Upper lobe of right lung (tissue), 1 donor: ENCODE measurements around the gene RANBP10. TPM values are rescaled to one million over a fixed set of nuclear protein-coding genes. Genes with fewer than 3 reads are reported as not detected.

Source experiments
- ATAC-seq: fragments of 200-7000 bp; cut with Tn5 transposase; one replicate; pipeline ENCODE4 v1.9.1; 2020; ENCODE audit warnings: mild to moderate bottlenecking, moderate library complexity
- DNase-seq: peaks from one replicate; pipeline ENCODE4 v3.0.0-alpha.2; 2020
- H3K27ac ChIP-seq: fragments of 200-600 bp; one replicate; pipeline ENCODE4 v1.8.0; 2022
- H3K27me3 ChIP-seq: fragments of 200-600 bp; one replicate; pipeline ENCODE4 v1.8.0; 2022; ENCODE audit warnings: mild to moderate bottlenecking
- H3K36me3 ChIP-seq: fragments of 200-600 bp; one replicate; pipeline ENCODE4 v1.8.0; 2022
- H3K4me1 ChIP-seq: fragments of 200-600 bp; one replicate; pipeline ENCODE4 v1.8.0; 2022
- H3K4me3 ChIP-seq: fragments of 200-600 bp; one replicate; pipeline ENCODE4 v1.8.0; 2022; ENCODE audit warnings: mild to moderate bottlenecking
- H3K9me3 ChIP-seq: fragments of 200-600 bp; one replicate; pipeline ENCODE4 v1.8.0; 2022
- intact Hi-C: fragments of 100-400 bp; cut with DNase I; formaldehyde crosslinking; loops from one replicate; pipeline ENCODE4 v1.11.0; 2022
- total RNA-seq: library from RNA; stranded (reverse); fragmentation: NEBNext Ultra II Directional; extraction: Animal tissue kit (Norgen Biotek cat#: 25700); gene quantifications from one replicate; pipeline ENCODE4 v1.2.1, GENCODE V29; 2021
- TF ChIP-seq, protein P1 (sequence below): fragments of 200-600 bp; IDR thresholded peaks from one replicate; pipeline ENCODE4 v1.8.0; 2022; ENCODE audit warnings: antibody characterized with exemption
- donor health status: DM: no; HTN: yes; CAD: no; lungs with severe emphysema.

RANBP10 gene
- total RNA-seq, 1 donor from 2014 or later: 19.2 TPM

- Histone ChIP-seq H3K9me3 (no peaks in the 10 kb centered on the region), H3K27ac (no peak overlapping the region), H3K27me3 (no peaks in the 10 kb centered on the region), H3K36me3 (peaks cover 33% of the 10 kb centered on the region), H3K4me3 (no peak overlapping the region), H3K4me1 (no peaks in the 10 kb centered on the region)
- DNase-seq (no peak), ATAC-seq (no peak)
- intact Hi-C loops: no loop called here
- TF ChIP-seq, protein P1, sequence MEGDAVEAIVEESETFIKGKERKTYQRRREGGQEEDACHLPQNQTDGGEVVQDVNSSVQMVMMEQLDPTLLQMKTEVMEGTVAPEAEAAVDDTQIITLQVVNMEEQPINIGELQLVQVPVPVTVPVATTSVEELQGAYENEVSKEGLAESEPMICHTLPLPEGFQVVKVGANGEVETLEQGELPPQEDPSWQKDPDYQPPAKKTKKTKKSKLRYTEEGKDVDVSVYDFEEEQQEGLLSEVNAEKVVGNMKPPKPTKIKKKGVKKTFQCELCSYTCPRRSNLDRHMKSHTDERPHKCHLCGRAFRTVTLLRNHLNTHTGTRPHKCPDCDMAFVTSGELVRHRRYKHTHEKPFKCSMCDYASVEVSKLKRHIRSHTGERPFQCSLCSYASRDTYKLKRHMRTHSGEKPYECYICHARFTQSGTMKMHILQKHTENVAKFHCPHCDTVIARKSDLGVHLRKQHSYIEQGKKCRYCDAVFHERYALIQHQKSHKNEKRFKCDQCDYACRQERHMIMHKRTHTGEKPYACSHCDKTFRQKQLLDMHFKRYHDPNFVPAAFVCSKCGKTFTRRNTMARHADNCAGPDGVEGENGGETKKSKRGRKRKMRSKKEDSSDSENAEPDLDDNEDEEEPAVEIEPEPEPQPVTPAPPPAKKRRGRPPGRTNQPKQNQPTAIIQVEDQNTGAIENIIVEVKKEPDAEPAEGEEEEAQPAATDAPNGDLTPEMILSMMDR: no peak
Measured at GRCh38 chr16:67734731-67735201, 71.6 kb downstream of the RANBP10 start.

DNA sequence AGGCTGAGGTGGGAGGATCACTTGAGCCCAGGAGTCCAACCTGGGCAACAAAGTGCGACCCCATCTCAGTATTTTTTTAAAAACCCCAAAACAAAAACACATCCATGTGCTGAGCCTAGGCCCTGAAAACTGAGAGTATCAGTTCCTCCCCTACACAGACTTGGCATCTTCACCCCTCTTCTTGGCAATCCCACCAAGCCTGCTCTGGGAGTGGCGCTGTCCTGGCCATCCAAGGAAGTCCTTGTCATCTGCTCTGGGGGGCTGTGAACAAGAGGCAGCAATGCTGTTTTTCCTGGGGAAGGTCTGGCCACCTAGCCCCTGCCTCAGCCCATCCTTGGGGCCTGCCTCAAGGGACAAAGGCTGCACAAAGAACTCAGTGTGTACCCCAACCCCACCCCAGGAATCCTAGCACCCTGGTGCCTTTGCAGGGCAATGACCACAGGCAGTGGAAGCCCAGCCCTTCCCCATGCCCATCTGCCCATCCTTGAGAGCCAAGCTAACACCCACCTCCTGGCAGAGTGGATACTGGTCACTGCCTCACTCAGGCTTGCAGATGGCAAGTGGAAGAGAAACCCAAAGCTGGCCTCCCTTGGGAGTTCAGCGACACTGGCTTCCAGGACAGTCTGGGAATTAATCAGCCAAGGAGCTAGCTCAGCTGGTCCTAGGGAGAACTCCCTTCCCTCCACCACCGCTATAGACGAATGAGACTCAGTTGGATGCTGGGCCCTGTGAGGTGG is 72.5 kb downstream of the RANBP10 start:
- Histone ChIP-seq H3K27ac (no peak overlapping the region), H3K27me3 (no peaks in the 10 kb centered on the region), H3K9me3 (no peaks in the 10 kb centered on the region), H3K4me3 (no peak overlapping the region), H3K4me1 (no peaks in the 10 kb centered on the region), H3K36me3 (peaks cover 36% of the 10 kb centered on the region)
- DNase-seq: no peak
- intact Hi-C loops: no loop called here
- TF ChIP-seq, protein P1: no peak
- no peak for ATAC-seq

DNA sequence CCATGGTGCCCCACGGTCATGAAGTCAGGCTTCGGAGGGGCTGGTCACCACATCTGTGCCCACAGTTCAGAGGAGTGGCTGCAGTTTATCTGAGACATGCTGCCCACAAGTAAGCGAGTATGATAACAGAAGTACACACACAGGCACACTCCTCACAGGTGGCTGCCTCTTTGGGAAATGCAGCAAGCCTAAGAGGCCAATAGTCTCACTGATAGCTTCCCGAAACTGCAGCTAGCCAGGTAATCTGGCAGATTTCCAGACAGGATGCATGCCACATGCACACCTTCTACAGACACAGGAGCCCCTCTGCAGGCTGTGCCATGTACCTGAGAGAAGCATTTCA is 74.6 kb downstream of the RANBP10 start:
- intact Hi-C loops: no loop called here
- no peak overlapping the region for H3K4me3 ChIP-seq
- DNase-seq (peak; percentile 20), ATAC-seq (no peak)
- H3K27me3 ChIP-seq: no peaks in the 10 kb centered on the region
- TF ChIP-seq, protein P1: no peak
- no peaks in the 10 kb centered on the region for H3K4me1 ChIP-seq
- peaks cover 58% of the 10 kb centered on the region for H3K36me3 ChIP-seq
- H3K27ac ChIP-seq: no peak overlapping the region
- H3K9me3 ChIP-seq: no peaks in the 10 kb centered on the region

- TF ChIP-seq, protein P1: no peak
- ATAC-seq: no peak
- intact Hi-C loops: no loop called here
- H3K9me3 ChIP-seq: no peaks in the 10 kb centered on the region
- H3K4me3 ChIP-seq: no peak overlapping the region
- H3K36me3 ChIP-seq: peaks cover 63% of the 10 kb centered on the region
- H3K27me3 ChIP-seq: no peaks in the 10 kb centered on the region
- H3K4me1 ChIP-seq: no peaks in the 10 kb centered on the region
- no peak overlapping the region for H3K27ac ChIP-seq
- DNase-seq: peak; percentile 15
Measured at GRCh38 chr16:67731071-67731752, 75.1 kb downstream of the RANBP10 start.

GRCh38 chr16:67730326-67730725 is 76.0 kb downstream of the RANBP10 start:
- Histone ChIP-seq H3K27ac (no peak overlapping the region), H3K9me3 (no peaks in the 10 kb centered on the region), H3K36me3 (peaks cover 64% of the 10 kb centered on the region), H3K4me1 (no peaks in the 10 kb centered on the region), H3K4me3 (no peak overlapping the region), H3K27me3 (no peaks in the 10 kb centered on the region)
- ATAC-seq: no peak
- intact Hi-C loops: no loop called here
- TF ChIP-seq, protein P1: no peak
- peak; percentile 45 for DNase-seq
